Muscle of arm (tissue), 12 donors: ENCODE measurements around the gene NAGS. TPM values are rescaled to one million over a fixed set of nuclear protein-coding genes. Genes with fewer than 3 reads are reported as not detected.
"Not testable (repeated sequence)": the region's sequence is repeated elsewhere in the genome, so short reads cannot be mapped to it uniquely, and the experiment has no call there.

Experiments used
- DNase-seq: peaks from one replicate; pipeline ENCODE4 v3.0.0-alpha.2; 2013
- polyA plus RNA-seq, 12 donors: library from polyadenylated mRNA; unstranded; fragments of 120-200 nt; gene quantifications; one replicate each; pipeline ENCODE4 v1.2.1, GENCODE V29; 2013; ENCODE audit not compliant: insufficient read length in 12 of 12

NAGS gene
- polyA plus RNA-seq, 12 donors = 0.17 to 0.70 (median 0.42) TPM; not detected in 2

GRCh38 chr17:44006598-44007345, 2.4 kb downstream of the NAGS start:
- peak; percentile 91 for DNase-seq

DNA sequence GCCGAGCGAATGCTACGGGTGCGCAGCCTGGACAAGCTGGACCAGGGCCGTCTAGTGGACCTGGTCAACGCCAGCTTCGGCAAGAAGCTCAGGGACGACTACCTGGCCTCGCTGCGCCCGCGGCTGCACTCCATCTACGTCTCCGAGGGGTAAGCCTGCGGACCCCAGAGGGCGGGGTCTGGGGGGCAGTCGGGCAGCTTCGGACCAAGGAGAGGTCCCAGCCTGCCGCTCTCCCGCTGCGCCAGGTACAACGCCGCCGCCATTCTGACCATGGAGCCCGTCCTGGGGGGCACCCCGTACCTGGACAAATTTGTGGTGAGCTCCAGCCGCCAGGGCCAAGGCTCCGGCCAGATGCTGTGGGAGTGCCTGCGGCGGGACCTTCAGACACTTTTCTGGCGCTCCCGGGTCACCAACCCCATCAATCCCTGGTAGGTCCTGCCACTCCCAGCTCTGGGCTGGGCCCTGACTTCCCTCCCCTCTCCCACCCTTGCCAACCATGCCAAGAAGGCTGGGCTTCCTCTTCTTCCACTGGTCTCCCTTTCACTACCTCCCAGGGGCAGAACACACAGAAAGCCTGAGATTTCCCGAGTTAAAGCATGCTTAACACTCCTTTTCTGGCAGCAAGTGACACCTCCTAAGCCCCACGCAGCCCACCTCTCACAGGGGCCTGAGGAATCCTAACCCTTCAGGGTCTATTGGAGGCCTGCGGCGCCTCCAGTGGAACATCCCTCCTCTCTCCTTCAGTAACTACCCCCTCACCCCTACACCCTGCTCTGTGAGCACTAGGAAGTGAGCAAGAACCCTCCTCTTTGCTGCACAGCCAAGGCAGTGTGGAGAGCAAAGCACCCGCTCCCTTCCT, 3.2 kb downstream of the NAGS start:
- no peak for DNase-seq

GRCh38 chr17:44008205-44008909, 3.9 kb downstream of the NAGS start:
- DNase-seq = no peak

GRCh38 chr17:44010966-44011647, 6.7 kb downstream of the NAGS start:
- no peak for DNase-seq

GRCh38 chr17:44011876-44012275, 7.5 kb downstream of the NAGS start:
- DNase-seq = no peak

DNA sequence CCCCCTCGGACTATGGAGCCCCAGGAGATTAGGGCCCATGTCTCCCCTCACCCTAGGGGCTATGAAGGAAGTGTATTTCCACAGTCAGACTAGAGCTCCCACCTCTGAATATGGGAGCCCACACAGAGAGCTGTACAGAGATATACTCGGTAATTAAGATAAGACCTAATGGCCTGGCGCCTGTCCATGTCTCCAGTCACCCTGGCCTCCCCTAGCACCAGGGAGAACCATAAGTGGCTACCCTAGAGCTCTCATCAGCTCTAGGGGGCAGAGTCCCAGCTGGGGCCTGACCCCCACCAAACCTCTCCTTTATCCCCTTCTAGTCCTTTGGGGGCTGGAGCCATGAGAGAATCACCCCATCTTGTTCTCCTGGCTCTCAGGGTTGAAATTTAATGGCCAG, 8.0 kb downstream of the NAGS start:
- DNase-seq = no peak

DNA sequence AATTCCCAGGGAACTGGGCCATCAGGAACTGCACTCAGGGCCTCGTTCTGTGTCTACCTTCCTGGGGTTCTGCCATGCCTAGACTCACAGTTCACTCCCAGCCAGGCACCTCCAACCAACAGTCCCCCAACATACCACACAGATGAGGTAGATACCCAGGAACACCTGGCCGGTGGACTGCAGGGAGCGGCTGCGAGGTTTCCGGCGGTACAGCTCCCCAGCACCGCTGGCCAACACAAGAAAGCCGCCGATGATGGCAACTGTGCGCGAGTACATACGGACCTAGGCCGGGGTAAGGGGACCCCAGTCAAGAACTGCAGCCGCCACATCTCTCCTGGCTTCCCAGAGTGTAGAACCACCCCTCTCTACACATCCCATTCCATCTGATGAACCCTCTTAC, 8.5 kb downstream of the NAGS start:
- DNase-seq = no peak

GRCh38 chr17:44014133-44014436, 9.7 kb downstream of the NAGS start:
- no peak for DNase-seq

DNA sequence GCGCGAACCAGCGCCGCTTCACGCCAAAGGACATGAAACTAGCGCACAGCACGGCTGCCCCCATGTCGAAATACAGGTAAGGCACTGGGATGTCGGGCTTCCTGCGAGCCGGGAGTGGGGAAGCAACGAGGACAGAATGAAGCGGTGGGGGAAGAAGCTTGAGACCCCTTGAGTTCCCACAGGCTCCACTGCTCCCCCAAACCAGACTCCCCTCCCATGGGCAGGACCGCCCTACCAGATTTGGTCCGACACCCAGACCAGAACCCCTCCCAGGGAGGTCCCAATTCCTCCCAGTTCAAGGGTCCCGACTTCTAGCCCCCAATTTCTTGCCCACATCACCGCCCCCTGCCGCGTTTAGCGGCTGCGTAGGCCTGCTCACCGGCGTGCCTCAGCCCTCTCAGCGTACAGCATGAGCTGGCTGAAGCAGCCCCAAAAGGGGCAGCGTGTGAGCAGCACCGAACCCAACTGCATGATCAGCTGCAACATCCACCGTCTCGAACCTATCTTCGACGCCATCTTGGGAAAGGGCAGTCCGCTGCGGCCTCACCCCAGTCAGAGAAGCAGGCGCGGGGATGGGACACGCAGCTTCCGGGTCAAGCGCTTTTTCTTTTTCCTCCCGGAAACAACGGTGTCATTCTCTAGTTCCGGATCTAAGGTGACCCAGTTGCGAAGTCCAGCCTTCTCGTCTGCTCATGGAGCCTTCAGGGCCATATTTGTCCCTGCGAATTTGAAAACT, 10.2 kb downstream of the NAGS start, which contains the start of gene TMEM101:
Gene TMEM101, minus strand, starts transcription at position 527 of the 736 bp plus-strand sequence. Its CDS starts 11 bp downstream, at position 516.
- peak; percentile 93 for DNase-seq

DNA sequence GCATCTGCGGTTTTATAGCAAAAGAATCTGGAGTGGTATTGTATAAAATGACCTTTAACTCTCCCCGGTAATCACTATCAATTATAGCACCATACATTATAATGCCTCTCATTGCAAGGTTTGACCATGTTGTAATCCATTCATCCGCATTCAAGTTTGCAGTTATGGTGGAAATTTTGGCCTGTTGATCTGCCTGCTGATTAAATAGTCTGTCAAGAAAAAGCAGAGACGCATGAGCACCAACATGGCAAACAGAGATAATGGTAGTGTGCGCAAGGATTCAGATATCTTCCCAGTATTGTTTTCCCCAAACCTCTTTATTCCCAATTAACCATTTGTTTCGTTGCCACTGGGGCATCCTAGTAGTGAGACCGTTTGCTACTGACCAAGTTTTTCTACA, 16.8 kb downstream of the NAGS start:
- DNase-seq = not testable (repeated sequence)

- DNase-seq = no peak
Observed at GRCh38 chr17:44022246-44022645, 17.8 kb downstream of the NAGS start.

DNA sequence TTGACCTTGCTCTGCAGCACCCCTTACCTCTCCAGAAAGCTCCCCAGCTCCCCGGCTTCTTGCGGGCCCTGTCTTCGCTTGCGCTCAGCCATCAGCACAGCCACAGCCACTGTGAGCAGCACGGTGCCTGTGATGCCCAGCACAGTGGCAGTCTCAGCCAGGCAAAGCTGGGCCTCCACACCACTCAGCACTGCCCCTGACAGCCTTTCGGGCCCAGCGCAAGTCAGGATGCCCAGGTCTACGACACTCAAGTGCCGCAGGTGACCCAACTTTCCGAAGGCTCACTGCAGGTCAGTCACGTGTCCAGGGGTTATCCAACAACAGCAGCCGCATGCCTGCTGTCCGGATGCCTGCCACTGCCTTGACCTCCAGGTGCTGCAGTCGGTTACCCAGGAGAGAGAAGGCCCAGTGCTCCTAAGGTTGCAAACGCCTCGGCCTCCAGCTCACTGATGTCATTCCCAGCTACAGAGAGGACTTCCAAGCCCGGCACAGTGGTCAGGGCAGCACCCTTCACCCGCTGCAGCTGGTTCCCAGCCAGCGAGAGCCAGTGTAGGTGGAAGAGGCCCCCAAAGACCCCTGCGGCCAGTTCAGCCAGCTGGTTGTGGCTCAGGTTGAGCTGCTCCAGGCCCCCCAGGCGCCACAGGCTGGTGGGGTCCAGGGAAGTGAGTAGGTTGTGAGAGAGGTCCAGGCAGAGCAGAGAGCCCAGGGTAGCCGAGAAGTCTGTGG, 19.3 kb downstream of the NAGS start:
- DNase-seq = no peak

DNA sequence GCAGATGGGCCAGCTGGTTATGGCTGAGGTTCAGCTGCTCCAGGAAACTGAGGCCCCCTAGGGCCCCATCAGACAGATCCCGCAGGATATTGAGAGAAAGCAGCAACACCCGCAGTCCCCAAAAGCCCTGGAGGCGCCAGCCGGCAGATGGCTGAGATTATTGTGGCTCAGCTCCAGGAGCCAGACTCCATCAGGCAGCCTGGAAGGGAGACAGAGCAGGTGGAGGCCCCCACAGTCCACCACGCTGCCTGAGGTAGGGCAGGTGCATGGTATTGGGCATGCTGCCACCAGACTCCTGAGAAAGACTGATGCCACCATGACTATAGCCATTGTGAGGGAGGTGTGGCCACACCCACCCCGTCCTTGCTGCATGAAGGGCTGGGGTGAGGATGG, 19.8 kb downstream of the NAGS start:
- DNase-seq = no peak

- DNase-seq = no peak
Observed at GRCh38 chr17:44024853-44025252, 20.4 kb downstream of the NAGS start.

GRCh38 chr17:44029736-44030135, 25.3 kb downstream of the NAGS start:
- DNase-seq = no peak

DNA sequence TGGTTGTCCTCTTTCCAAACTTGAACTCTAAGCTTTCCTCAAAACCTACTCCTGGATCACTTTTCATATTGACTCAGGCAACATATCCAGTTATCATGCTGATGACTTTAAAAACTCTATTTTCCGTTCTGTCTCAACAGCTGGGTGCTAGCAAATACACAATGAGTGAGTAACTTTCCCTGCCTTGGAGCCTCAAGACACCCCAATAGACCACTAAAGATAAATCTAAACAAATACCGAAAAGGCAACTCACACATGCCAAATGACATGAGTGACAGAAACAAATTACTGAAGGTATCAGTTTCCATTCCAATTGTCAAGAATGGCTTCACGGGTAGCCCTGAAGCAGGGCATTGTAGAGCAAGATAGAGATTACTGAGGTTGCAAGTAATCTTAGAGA, 26.1 kb downstream of the NAGS start:
- DNase-seq = no peak

GRCh38 chr17:44033861-44034408, 29.5 kb downstream of the NAGS start:
- DNase-seq = no peak

GRCh38 chr17:44034688-44035087, 30.3 kb downstream of the NAGS start:
- DNase-seq = not testable (repeated sequence)

GRCh38 chr17:44037471-44037870, 33.0 kb downstream of the NAGS start:
- DNase-seq = no peak

DNA sequence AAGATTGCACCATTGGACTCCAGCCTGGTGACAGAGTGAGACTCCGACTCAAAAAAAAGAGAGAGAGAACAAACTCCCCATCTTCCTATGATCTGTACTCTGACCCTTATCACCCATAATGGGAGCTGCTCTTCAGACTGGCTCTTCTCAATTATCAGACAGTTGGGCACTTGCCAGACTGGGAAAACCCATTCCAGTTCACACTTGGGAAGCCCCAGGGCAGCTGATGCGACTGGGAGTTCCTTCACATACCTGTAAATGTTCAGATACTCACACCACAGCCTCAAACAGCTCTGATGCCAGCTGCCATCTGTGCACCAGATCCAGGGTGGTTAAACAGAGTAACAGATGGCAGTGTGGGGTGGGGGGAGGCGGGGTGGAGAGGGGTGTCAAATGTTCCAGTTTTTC, 34.2 kb downstream of the NAGS start:
- no peak for DNase-seq
